Endothelial cell (in vitro differentiated cells): Measurements from ENCODE around the gene C20orf144. TPM values are rescaled to one million over a fixed set of nuclear protein-coding genes. Genes with fewer than 3 reads are reported as not detected.
"Not testable (repeated sequence)": the region's sequence is repeated elsewhere in the genome, so short reads cannot be mapped to it uniquely, and the experiment has no call there.

Experiments used
- DNase-seq: peaks from one replicate; pipeline ENCODE4 v3.0.0; 2021; ENCODE audit warnings: low spot score
- H3K27ac Mint-ChIP-seq: one replicate; pipeline ENCODE4 v1.8.0; 2021; ENCODE audit warnings: mixed read lengths, inconsistent platforms; ENCODE audit not compliant: unreplicated experiment
- H3K27me3 Mint-ChIP-seq: one replicate; pipeline ENCODE4 v1.8.0; 2021; ENCODE audit warnings: mild to moderate bottlenecking, moderate library complexity, mixed read lengths, inconsistent platforms; ENCODE audit not compliant: unreplicated experiment
- H3K36me3 Mint-ChIP-seq: one replicate; pipeline ENCODE4 v1.8.0; 2021; ENCODE audit warnings: mild to moderate bottlenecking, low read depth, mixed read lengths, inconsistent platforms; ENCODE audit not compliant: unreplicated experiment
- H3K4me1 Mint-ChIP-seq: one replicate; pipeline ENCODE4 v1.8.0; 2021; ENCODE audit warnings: mild to moderate bottlenecking, mixed read lengths, inconsistent platforms; ENCODE audit not compliant: unreplicated experiment
- H3K4me3 Mint-ChIP-seq: one replicate; pipeline ENCODE4 v1.8.0; 2021; ENCODE audit warnings: mild to moderate bottlenecking, mixed read lengths, inconsistent platforms; ENCODE audit not compliant: unreplicated experiment
- H3K9me3 Mint-ChIP-seq: one replicate; pipeline ENCODE4 v1.8.0; 2021; ENCODE audit warnings: mixed read lengths, inconsistent platforms; ENCODE audit not compliant: unreplicated experiment
- total RNA-seq: library from RNA; stranded (reverse); fragmentation: NEBNext Ultra II Directional; extraction: Animal tissue kit (Norgen Biotek cat#: 25700); gene quantifications from one replicate; pipeline ENCODE4 v1.2.1, GENCODE V29; 2021; ENCODE audit not compliant: unreplicated experiment
- TF ChIP-seq, protein P1 (sequence below): fragments of 200-600 bp; sonication (generic); IDR thresholded peaks from one replicate; pipeline ENCODE4 v1.5.0; 2021; ENCODE audit warnings: antibody characterized with exemption; ENCODE audit not compliant: unreplicated experiment

The C20orf144 gene
- total RNA-seq, 1 donor from 2014 or later = not detected

DNA sequence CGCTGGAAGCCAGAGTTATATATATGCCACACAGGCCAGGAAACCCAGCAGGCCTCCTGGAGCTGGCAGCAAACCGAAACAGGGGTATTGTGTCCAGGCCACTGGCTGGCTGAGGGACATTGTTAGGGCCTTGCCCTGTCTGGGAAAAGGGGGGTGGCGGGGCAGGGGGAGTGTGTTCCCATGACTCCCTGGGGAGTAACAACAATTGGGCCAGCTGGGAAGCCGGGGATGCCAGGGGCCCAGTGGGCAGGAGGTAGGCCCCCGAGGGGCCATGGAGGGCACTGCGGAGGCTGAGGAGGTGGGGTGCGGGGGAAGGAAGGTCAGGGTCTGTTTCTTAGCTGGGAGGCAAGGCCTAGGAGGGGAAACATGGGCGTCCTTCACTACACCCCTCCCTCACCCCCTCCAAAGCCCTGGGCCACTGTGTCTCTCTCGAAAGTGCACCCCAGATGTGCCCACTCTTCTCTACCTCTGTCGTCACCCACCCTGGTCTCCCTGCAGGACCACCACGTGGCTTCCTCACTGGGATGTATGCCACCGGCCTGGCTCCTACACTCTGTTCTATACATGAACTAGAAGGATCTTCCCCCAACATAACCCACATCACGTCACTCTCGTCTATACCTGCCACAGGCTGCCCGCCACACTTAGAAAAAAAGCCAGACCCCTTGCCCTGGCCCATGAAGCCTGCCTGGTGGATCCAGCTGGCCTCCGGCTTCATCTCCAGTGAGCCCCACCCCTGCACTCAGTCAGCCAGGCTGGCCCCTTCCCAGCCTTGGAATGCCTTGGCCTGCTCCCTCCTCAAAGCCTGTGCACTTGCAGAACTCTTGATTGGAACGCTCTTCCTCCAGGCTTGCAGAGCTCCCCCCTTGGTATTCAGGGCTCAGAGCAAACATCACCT lies 31.9 kb downstream of the C20orf144 start:
- DNase-seq = no peak
- Mint-ChIP-seq H3K27ac (no peak overlapping the region), H3K4me3 (no peak overlapping the region), H3K4me1 (peaks cover 9% of the 10 kb centered on the region), H3K27me3 (peaks cover 3% of the 10 kb centered on the region), H3K36me3 (peaks cover 8% of the 10 kb centered on the region), H3K9me3 (no peaks in the 10 kb centered on the region)
- TF ChIP-seq, protein P1, sequence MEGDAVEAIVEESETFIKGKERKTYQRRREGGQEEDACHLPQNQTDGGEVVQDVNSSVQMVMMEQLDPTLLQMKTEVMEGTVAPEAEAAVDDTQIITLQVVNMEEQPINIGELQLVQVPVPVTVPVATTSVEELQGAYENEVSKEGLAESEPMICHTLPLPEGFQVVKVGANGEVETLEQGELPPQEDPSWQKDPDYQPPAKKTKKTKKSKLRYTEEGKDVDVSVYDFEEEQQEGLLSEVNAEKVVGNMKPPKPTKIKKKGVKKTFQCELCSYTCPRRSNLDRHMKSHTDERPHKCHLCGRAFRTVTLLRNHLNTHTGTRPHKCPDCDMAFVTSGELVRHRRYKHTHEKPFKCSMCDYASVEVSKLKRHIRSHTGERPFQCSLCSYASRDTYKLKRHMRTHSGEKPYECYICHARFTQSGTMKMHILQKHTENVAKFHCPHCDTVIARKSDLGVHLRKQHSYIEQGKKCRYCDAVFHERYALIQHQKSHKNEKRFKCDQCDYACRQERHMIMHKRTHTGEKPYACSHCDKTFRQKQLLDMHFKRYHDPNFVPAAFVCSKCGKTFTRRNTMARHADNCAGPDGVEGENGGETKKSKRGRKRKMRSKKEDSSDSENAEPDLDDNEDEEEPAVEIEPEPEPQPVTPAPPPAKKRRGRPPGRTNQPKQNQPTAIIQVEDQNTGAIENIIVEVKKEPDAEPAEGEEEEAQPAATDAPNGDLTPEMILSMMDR = no peak

DNA sequence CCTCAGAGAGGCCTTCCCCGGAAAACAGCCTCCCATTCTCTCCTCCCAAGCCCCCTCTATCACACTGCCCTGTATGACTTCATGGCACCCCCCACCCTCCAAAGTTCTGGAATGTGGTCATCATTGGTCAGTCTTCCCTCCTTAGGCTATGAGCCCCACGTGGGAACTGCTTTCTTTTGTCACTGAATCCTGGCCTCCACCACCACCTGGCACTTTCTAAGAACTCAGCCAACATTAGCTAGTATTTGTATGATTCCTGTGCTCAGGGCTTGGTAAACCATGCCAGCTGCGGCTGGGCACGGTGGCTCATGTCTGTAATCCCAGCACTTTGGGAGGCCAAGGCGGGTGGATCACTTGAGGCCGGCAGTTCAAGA lies 32.5 kb downstream of the C20orf144 start:
- Mint-ChIP-seq H3K27me3 (peaks cover 3% of the 10 kb centered on the region), H3K4me1 (peaks cover 9% of the 10 kb centered on the region), H3K9me3 (no peaks in the 10 kb centered on the region), H3K4me3 (no peak overlapping the region), H3K36me3 (peaks cover 8% of the 10 kb centered on the region), H3K27ac (no peak overlapping the region)
- TF ChIP-seq, protein P1 = no peak
- DNase-seq = no peak

GRCh38 chr20:33696448-33696847 lies 34.3 kb downstream of the C20orf144 start:
- Mint-ChIP-seq H3K36me3 (peaks cover 8% of the 10 kb centered on the region), H3K27me3 (peaks cover 2% of the 10 kb centered on the region), H3K27ac (no peak overlapping the region), H3K9me3 (no peaks in the 10 kb centered on the region), H3K4me1 (peaks cover 7% of the 10 kb centered on the region), H3K4me3 (no peak overlapping the region)
- TF ChIP-seq, protein P1 = no peak
- no peak for DNase-seq

DNA sequence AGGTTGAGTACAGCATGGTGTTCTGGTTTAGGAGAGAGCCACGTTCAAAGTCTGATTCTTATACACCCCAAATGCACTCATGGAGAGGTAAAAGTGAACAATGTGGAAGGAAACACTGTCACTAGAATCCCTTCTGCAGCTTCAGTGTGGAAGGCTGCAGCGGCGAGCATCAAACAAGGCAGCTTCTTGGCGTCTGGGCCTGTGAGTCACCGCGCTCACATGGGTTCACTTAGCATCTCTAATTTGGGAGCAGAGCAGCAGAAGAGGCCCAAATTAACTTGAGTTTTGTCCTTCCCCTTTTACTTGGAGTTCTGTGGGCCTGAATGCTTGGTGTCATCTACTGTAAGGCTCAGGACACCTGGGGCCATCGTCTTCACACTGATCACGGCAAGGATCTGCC lies 35.0 kb downstream of the C20orf144 start:
- Mint-ChIP-seq H3K4me3 (no peak overlapping the region), H3K27me3 (peaks cover 4% of the 10 kb centered on the region), H3K4me1 (peaks cover 7% of the 10 kb centered on the region), H3K27ac (peak overlapping the region; percentile 26), H3K36me3 (peaks cover 11% of the 10 kb centered on the region), H3K9me3 (no peaks in the 10 kb centered on the region)
- DNase-seq = no peak
- TF ChIP-seq, protein P1 = no peak

DNA sequence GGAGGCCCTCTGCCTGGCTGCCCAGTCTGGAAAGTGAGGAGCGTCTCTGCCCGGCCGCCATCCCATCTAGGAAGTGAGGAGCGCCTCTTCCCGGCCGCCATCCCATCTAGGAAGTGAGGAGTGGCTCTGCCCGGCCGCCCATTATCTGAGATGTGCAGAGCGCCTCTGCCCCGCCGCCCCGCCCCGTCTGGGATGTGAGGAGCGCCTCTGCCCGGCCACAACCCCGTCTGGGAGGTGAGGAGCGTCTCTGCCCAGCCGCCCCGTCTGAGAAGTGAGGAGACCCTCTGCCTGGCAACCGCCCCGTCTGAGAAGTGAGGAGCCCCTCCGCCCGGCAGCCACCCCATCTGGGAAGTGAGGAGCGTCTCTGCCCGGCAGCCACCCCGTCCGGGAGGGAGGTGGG lies 36.8 kb downstream of the C20orf144 start:
- H3K27me3 Mint-ChIP-seq, H3K4me1 Mint-ChIP-seq, H3K27ac Mint-ChIP-seq, H3K4me3 Mint-ChIP-seq, DNase-seq, H3K9me3 Mint-ChIP-seq: not testable (repeated sequence)
- H3K36me3 Mint-ChIP-seq = peaks cover 16% of the 10 kb centered on the region

GRCh38 chr20:33700696-33701441 lies 38.7 kb downstream of the C20orf144 start:
- not testable (repeated sequence) for DNase-seq, H3K4me1 Mint-ChIP-seq, H3K9me3 Mint-ChIP-seq, H3K27ac Mint-ChIP-seq, H3K27me3 Mint-ChIP-seq, H3K4me3 Mint-ChIP-seq
- peaks cover 16% of the 10 kb centered on the region for H3K36me3 Mint-ChIP-seq
